TTC549 (cell line): ENCODE results near the gene PNMA5.

Experiments used
- FAIRE-seq: peaks from 2 replicates; lab custom pipeline; 2012; peaks lifted over from hg19 to GRCh38; lab: Jason Lieb, UNC

The PNMA5 gene

DNA sequence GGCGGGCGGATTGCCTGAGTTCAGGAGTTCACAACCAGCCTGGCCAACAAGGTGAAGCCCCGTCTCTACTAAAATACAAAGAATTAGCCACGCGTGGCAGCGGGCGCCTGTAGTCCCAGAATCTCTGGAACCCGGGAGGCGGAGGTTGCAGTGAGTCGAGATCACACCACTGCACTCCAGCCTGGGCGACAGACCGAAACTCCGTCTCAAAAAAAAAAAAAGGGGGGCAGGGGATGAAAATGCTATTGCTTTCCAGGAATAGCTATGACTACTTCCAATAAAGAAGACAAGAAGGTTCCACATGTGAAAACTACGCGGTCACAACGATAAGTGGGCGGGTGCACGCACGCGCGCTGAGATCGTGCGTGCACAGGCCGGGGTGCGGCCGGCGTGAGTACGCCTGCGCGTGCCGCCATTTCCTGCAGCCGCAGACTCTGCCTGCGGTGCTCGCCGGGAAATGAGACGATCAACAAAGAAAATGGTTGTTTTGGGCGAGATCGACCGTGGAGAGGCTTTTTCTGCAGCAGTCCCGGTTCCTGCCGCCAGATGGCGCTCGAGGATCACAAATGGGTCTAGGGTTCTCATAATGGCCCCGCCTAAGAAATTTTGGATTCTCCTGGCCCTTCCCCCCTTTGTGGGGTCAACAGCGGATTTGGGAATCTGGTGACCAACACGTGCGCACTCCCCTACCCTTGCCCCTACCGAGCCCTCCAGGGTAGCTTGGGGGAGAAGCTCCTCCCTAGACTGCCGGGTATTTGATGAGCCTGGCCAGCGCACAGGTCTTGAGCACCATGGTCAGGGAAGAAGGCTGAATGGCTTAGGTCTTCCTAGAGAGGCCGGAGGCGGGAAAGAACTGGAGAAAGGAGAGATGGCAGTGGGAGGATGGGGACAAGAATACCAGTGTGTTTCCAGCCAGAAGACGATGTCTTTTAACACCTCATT lies 35.1 kb downstream of the PNMA5 start:
- FAIRE-seq: peak; percentile 74

DNA sequence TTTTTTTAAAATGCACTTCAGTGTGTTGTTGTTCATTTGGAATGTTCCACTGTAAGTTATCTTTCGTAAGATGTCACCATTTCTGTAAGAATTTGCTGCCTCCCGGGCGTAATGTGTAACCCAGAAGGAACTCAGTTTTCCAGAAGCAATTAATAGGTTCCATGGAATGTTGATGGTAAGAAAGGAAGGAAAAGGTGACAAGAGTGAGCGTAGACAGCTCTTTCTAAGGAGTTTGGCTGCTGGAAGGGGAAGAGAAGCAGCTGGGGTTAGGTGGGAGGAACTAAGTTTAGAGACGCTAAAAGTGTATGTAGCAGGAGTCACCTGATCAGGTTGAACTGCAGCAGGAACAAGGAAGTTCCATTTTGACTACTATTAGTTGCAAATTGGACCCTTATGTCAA lies 35.9 kb downstream of the PNMA5 start:
- FAIRE-seq: no peak

DNA sequence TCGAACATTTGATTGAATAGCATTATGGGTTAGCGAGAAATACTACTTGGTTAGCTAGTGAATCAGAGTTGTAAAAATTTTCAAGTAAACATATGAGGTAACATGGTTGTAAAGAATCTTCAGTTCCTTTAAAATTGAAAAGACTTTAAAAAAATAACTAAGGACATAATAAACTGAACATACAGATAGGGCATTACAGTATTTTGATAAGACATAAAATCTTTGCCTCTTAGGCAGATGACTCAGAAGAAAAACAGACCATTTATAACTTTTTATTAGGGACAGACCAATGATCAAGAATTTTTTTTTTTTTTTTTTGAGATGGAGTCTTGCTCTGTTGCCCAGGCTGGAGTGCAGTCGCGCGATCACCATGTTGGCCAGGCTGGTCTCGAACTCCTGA lies 43.1 kb downstream of the PNMA5 start:
- no peak for FAIRE-seq

GRCh38 chrX:152949114-152949513 lies 44.8 kb downstream of the PNMA5 start:
- FAIRE-seq: no peak

DNA sequence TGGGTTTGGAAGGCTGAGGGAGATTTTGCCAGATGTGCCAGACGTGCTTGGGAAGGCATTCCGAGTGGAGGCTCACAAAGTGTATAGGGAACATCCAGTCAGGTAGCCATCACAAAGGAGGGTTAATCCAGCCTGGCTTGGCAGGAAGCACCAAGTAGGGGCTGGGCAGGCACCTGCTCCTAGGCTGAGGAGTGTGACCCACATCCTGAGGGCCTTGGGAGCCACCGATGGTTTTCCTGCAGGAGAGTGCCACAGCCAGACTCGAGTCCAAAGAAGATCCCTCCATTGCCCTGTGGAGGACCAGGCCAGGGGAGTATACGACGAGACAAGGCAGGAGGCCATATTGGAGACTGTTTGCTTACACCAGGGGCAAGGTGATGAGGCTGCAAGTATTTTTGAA lies 47.2 kb downstream of the PNMA5 start:
- no peak for FAIRE-seq

DNA sequence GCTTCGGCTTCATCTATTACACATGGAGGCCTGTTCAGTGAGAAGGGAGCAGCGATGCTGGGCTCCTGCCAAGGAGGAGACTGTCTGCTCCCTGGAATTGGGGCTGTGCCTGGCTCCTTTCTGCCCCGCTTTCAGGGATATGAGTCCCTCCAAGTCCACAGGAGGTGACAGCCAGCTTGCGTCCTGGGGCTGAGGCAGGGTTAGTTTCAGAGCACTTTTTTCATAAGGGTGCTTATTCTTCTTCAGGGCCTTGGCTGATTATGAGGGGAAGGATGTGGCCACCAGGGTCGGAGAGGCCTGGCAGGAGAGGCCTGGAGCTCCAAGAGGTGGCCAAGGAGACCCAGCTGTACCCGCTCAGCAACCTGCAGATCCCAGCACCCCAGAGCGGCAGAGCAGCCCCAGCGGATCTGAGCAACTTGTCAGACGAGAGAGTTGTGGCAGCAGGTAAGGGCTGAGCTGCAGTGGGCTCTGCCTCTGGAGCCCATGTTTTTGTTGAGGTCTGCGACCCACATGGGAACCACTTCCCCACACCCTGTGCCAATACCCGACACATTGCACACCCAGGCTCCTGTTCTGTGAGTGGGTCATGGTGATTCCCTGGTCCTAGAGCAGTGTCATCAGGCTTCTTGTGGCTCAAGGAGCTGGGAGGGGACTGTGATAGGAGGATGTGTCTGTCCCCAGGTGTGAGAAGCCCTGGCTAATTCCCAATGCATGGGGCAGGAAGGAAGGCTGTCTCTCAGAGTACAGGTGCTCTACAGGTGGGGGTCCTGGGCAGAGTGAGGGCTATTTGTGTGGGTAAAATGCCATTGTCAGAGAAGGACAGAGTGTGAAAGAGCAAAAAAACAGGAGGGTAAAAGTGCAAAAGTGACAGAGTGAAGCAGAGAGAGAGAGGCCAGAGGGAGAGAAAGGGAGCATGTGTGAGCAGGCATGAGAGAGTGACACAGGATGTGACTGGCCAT lies 48.6 kb downstream of the PNMA5 start:
- FAIRE-seq: no peak

GRCh38 chrX:152943826-152944225 lies 50.1 kb downstream of the PNMA5 start:
- FAIRE-seq: no peak

DNA sequence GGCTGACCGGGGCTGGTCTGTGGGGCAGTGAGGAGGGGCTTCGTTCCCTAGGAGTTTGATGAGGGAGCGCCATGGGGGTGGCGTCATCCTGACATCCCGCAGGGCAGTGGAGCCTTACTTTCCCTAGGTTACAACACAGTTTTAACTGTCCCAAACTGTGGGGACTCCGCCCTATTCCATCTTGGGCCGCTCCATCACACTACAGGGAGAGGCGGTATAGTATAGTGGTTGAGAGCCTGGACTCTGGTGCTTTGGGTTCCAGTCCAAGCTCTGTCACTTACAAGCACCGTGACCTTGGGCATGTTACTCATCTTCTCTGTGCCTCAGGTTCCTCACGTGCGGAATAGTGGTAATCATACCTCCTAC lies 51.9 kb downstream of the PNMA5 start:
- FAIRE-seq: no peak

DNA sequence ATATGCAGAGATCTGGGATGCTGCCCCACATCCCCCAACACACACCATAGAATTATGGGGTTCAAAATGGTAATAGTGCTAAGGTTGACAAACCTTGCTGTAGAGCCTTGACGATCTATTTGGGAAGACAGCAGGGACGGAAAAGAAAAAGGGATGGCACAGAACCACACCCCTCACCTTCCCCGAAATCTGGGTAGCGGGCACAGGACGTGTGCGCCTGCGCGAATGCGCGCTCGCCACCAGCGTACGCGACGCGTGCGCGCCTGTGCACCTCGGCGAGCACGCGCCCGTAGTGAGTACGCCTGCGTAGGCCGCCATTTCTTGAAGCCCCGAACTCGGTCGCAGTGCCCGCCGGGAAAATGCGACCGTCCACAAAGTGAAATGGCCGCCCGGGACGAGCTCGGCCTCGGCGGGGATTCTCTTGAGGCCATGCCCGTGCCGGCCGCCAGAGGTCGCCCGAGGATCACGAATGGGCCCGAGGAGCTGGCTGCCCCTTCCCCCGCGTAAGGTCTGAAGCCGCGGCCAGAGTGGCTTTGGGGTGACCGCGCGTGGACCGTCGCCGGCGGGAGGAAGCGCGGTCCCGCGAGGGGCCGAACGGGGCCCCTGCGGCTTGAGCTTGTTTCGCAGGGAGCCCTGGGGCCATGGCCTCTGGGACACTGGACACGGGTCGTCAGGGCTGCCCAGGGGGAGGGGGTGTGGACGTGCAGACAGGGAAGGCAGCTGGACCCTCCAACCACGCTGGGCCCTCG lies 52.4 kb downstream of the PNMA5 start:
- no peak for FAIRE-seq
